NK-92 treated with Interleukin-12 subunit alpha and Interleukin-12 subunit beta, amount 100 ng/mL, for 24 hours (cell line): ENCODE data around the gene PIGC.

Experiments
- DNase-seq: peaks from one replicate; lab custom pipeline; 2025; lab: John Stamatoyannopoulos, UW

Gene PIGC

GRCh38 chr1:172430128-172430454, 13.8 kb downstream of the PIGC start:
- DNase-seq = no peak

- no peak for DNase-seq
These were observed 14.3 kb downstream of the PIGC start for GRCh38 chr1:172429331-172430127.

- DNase-seq = no peak
These were observed 16.7 kb downstream of the PIGC start for GRCh38 chr1:172427191-172427590.

GRCh38 chr1:172425339-172425738, 18.5 kb downstream of the PIGC start:
- DNase-seq = no peak

GRCh38 chr1:172423336-172423735, 20.5 kb downstream of the PIGC start:
- no peak for DNase-seq

- no peak for DNase-seq
These were observed 21.8 kb downstream of the PIGC start for GRCh38 chr1:172421974-172422604.

- no peak for DNase-seq
These were observed 23.5 kb downstream of the PIGC start, which contains the start of gene C1orf105 for GRCh38 chr1:172420385-172420784. C1orf105 (plus strand) TSS chr1:172420685; CDS start chr1:172420886, 201 bp downstream.

GRCh38 chr1:172417557-172417956, 26.3 kb downstream of the PIGC start:
- no peak for DNase-seq

- DNase-seq = no peak
These were observed 27.3 kb downstream of the PIGC start for GRCh38 chr1:172416496-172417035.

- DNase-seq = no peak
These were observed 29.5 kb downstream of the PIGC start for GRCh38 chr1:172414331-172414730.

GRCh38 chr1:172411791-172412338, 32.0 kb downstream of the PIGC start:
- no peak for DNase-seq

GRCh38 chr1:172410027-172410426, 33.8 kb downstream of the PIGC start:
- no peak for DNase-seq

- DNase-seq = no peak
These were observed 34.9 kb downstream of the PIGC start for GRCh38 chr1:172408958-172409357.

- DNase-seq = no peak
These were observed 36.9 kb downstream of the PIGC start for GRCh38 chr1:172406968-172407367.

GRCh38 chr1:172405912-172406311, 38.0 kb downstream of the PIGC start:
- no peak for DNase-seq

GRCh38 chr1:172404121-172404520, 39.7 kb downstream of the PIGC start:
- DNase-seq = no peak

- no peak for DNase-seq
These were observed 40.8 kb downstream of the PIGC start for GRCh38 chr1:172402878-172403569.

- DNase-seq = no peak
These were observed 42.0 kb downstream of the PIGC start for GRCh38 chr1:172401892-172402291.

GRCh38 chr1:172401477-172401876, 42.4 kb downstream of the PIGC start:
- DNase-seq = no peak

GRCh38 chr1:172400722-172401105, 43.2 kb downstream of the PIGC start:
- no peak for DNase-seq

- no peak for DNase-seq
These were observed 43.8 kb downstream of the PIGC start for GRCh38 chr1:172399756-172400721.
